ENCODE results near the gene DDN.

The DDN gene

DNA sequence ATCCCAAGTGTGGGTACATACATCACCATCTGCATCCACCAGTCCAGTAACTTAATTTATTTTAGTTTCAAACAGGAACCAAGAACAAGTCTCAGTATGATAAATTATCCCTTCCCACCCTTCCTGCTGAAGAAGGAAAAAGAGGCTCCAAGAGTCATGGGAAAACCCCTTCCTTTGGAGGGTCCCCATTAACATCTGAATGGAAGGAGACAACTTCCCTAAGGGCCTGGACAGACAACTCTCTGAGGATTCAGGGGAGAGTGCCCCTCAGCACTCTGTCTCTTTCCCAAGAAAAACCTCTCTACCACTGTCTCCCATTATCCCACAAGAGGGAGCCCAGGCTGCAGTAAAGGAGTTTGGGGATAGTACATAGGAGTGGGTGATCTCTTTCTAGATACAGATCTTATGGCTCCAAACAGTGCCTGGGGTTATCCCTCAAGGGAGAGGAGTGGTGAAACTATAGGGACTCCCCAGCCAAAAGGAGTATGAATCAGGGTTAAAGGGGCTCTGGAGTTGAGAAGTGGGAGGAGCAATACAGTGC lies 33.8 kb downstream of the DDN start:
- no peak for DNase-seq

GRCh38 chr12:48961801-48962200 lies 37.4 kb downstream of the DDN start:
- DNase-seq = no peak

DNA sequence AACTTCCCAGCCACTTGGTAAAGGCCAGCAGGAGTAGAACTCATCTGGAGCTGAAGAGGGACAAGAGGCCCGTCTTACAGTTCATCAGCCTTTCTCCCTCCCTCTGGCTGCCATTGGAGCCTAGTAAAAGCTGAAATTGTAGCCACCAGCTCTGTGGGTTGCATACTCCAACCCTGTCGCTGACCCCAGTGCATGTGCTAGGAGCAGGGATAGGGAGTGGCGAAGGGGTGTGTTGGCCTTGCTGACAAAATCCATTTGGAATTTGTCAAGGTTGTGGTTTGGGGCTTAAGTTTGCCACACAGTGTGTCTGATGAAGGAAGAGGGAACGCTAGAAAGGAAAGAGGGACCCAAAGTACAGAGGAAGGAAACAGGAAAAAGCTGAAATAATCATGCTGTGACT lies 37.8 kb downstream of the DDN start:
- no peak for DNase-seq

DNA sequence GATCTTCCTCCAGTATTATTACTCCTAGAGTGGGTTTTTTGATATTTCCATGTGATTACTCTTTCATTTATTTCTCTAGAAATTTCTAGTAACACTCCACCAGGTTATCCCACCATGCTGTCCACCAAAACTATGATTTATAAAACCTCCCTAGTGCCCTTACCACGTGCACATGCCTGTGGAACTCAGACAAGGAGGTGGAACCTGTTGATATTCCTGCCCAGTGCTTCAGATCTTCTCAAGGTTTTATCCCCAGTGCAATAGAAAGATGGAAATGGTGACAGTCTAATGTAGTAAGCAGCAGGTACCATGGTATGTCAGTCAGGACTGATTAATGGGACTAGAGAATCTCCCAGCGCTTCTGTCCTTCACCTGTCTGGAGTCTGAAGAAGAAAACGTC lies 38.3 kb downstream of the DDN start:
- no peak for DNase-seq

DNA sequence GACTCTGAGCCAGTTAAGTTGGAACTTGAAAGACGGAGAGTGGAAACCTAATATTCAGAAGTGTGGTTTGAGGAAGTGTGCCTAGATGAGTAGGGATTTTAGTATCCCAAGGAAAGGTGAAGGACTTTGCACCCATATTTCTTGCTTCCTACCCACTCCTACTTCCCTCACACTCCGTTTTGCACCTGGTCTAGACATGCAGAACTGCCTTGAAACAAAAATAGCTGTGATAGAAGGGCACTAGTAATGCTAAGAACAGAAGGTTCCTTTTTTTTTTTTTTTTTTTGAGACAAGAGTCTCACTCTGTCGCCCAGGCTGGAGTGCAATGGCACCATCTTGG lies 41.2 kb downstream of the DDN start:
- no peak for DNase-seq

GRCh38 chr12:48957141-48958048 lies 41.8 kb downstream of the DDN start, which contains the start of gene ARF3:
Gene ARF3 (minus strand): TSS chr12:48957487. CDS start chr12:48941095, 16,392 bp downstream.
- peak; percentile 95 for DNase-seq

DNA sequence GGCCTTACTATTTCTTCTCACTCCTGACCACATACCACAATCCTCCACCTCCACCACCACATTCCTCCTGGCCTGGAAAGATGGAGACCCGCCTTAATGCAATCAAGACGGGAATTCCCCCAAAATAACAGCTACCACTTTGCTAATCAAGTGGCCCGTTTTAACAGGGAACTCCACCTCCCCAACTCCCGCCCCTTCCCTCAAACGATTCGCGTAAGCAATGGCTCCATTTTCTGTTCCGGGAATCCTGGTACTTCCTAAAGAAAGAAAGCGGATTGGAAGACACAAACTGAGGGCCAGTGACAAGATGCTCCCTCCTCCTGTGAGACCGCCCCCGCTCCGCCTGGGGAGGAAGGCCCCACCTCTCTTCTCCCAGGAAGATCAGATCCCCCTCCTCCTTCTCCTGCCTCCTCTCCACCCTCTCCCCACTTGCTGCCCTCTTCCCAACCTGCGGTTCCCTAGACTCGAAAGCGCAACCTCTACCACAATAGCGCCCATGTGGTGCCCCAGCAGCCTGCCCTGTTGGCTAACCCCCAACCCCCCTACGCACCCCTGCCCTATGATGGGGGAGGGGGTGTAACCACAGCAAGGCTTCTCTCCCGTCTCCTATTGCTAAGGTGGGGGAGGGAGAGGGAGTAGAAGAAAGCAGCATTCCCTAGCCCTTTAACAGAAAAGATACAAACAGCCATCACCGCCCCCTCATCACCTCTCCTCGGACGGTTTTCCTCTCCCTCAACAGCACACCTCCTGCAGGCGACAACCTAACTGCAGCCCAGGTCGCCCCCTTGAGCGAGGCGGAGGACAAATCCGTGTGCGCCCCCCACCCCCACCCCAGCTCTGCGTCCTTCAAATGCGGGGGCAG lies 42.7 kb downstream of the DDN start:
- DNase-seq = peak; percentile 23

DNA sequence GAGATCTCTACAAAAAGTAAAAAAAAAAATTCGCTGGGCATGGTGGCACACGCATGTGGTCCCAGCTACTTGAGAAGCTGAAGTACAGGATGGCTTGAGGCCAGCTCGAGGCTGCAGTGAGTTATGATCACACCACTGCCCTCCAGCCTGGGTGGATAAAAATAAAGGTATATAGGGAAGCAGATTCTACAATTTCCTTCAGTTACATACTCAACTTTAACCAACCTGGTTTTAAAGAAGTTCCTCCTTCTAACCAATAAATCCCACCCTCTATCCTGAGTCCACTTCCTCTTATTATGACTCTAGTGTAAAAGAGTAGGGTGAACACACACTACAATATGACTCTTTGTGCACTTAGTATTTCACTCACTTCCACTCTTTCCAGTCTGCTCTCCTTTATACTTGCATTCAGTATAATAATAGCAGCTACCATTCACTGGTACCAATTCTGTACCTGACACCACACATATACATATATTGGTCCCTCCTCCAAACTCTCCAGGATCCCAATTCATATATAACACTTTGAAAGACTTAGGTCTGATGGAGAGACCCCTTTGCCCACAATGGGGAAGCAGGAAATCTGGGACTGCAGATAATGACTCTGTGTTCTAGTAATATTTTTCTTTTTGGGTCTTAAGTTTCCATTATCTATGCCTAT lies 44.2 kb downstream of the DDN start:
- no peak for DNase-seq

DNA sequence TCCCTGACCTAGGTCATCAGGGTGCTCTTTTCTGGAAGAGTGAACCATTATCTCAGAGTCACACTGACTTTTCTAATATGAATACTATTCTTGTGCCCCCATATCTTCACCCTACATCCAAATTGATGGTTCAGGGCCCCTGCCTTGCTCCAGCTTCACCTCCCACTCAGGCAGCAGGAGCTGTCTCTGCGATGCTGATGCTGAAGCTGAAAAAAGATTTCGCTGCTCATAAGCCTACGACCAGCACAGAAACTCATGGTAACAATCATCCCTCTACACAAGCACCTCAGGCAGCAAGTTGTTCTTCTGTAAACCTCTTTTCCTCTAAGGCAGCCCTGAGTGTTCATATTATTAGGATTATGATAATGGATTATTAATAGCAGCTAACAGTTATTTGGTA lies 45.1 kb downstream of the DDN start:
- no peak for DNase-seq

- no peak for DNase-seq
Observed at GRCh38 chr12:48952691-48953090, 46.5 kb downstream of the DDN start.

DNA sequence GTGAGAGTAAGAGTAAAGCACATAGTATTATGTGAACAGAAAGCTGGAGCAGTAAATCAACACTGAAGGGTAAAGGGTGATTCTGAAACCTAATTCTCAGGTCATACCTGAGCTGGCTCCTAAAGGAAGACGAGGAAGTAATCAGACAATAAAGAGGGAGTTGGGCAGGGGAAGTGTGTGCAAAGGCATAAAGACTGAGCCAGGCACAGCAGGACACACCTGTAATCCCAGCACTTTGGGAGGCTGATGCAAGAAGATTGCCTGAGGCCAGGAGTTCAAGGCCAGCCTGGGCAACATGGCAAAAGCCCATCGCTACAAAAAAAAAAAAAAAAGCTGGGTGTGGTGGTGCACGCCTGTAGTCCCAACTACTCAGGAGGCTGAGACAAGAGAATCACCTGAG lies 51.4 kb downstream of the DDN start:
- DNase-seq = no peak

DNA sequence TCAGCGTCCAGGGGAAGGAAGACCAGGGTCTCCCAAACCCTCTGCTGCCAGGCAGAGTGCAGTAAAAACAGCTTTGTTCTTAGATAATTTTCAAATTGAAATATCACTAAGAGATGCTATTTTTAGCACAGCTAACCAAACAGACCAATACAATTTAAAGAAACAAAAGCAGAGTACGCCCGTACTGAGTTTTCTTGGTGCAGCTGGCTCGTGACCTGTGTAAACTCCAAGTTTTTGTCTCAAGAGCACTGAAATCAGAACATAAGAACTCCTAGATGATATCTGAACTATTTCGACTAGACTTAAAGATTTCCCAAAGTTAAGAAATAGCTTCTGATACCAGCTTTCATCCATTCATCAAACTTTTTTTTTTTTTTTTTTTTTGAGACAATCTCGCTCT lies 52.2 kb downstream of the DDN start:
- no peak for DNase-seq

GRCh38 chr12:48946205-48946604 lies 53.0 kb downstream of the DDN start:
- DNase-seq = no peak
